Endodermal cell (in vitro differentiated cells): ENCODE results near the gene CREM. TPM values are rescaled to one million over a fixed set of nuclear protein-coding genes. Genes with fewer than 3 reads are reported as not detected.

ENCODE experiments used
- DNase-seq: peaks from one replicate; pipeline ENCODE4 v3.0.0-alpha.2; 2017
- H3K27ac ChIP-seq: 2 replicates; pipeline ENCODE4 v1.5.1; 2013; ENCODE audit warnings: mild to moderate bottlenecking, low read depth, low read length, moderate library complexity
- H3K27me3 ChIP-seq: 2 replicates; pipeline ENCODE4 v1.6.1; 2013; ENCODE audit warnings: mild to moderate bottlenecking, low read length, moderate library complexity; ENCODE audit not compliant: insufficient read depth, control insufficient read depth, poor library complexity, severe bottlenecking
- H3K36me3 ChIP-seq: 2 replicates; pipeline ENCODE4 v1.7.0; 2013; ENCODE audit warnings: mild to moderate bottlenecking, low read length, moderate library complexity; ENCODE audit not compliant: control insufficient read depth, insufficient read depth
- H3K4me1 ChIP-seq: one replicate; pipeline ENCODE4 v1.7.0; 2013; ENCODE audit warnings: low read length; ENCODE audit not compliant: control insufficient read depth, insufficient read depth
- H3K4me3 ChIP-seq: 2 replicates; pipeline ENCODE4 v1.5.1; 2013; ENCODE audit warnings: mild to moderate bottlenecking, low read length, moderate library complexity
- H3K9ac ChIP-seq: 2 replicates; pipeline ENCODE4 v1.6.1; 2013; ENCODE audit warnings: mild to moderate bottlenecking, low read length, moderate library complexity; ENCODE audit not compliant: poor library complexity, severe bottlenecking; ENCODE audit errors: extremely low read depth
- H3K9me3 ChIP-seq: 2 replicates; pipeline ENCODE4 v1.6.1; 2013; ENCODE audit warnings: mild to moderate bottlenecking, low read length, moderate library complexity; ENCODE audit not compliant: control insufficient read depth
- H3K27ac Mint-ChIP-seq: 2 replicates; pipeline ENCODE4 v1.8.0; 2020; ENCODE audit warnings: mixed read lengths
- H3K27me3 Mint-ChIP-seq: 2 replicates; pipeline ENCODE4 v1.8.0; 2021; ENCODE audit warnings: mild to moderate bottlenecking, mixed read lengths; ENCODE audit not compliant: insufficient read depth
- H3K36me3 Mint-ChIP-seq: 2 replicates; pipeline ENCODE4 v1.8.0; 2020; ENCODE audit warnings: low read depth, mixed read lengths
- H3K4me1 Mint-ChIP-seq: 2 replicates; pipeline ENCODE4 v1.8.0; 2020; ENCODE audit warnings: mixed read lengths
- H3K4me3 Mint-ChIP-seq: 2 replicates; pipeline ENCODE4 v1.8.0; 2020; ENCODE audit warnings: mild to moderate bottlenecking, moderate library complexity, mixed read lengths
- H3K9me3 Mint-ChIP-seq: 2 replicates; pipeline ENCODE4 v1.8.0; 2020; ENCODE audit warnings: mild to moderate bottlenecking, mixed read lengths
- CTCF ChIP-seq: fragments of 200-600 bp; sonication (generic); conservative IDR thresholded peaks from 2 replicates; pipeline ENCODE4 v1.5.0; 2021; ENCODE audit warnings: antibody characterized with exemption, mild to moderate bottlenecking
- WGBS, 2 experiments: methylation state at CpG; one replicate each; pipeline versions ENCODE4 v1.1.5 to v1.1.7; 2013; ENCODE audit warnings: missing lambda C conversion rate in 2 of 2, mixed read lengths in 1 of 2; ENCODE audit not compliant: insufficient coverage in 1 of 2, insufficient read length in 1 of 2; 5-methylcytosine and 5-hydroxymethylcytosine counted together
- total RNA-seq, 2 donors: library from RNA; stranded (reverse); fragmentation: NEBNext Ultra II Directional in 1 of 2; extraction: Animal tissue kit (Norgen Biotek cat#: 25700) in 1 of 2; gene quantifications; 2 replicates in 1 of 2; 3 replicates in 1 of 2; pipeline ENCODE4 v1.2.1, GENCODE V29; 2021

Gene CREM
- total RNA-seq, 2 donors from 2014 or later: 31.5 to 35.3 TPM

- Histone ChIP-seq H3K36me3 (no peaks in the 10 kb centered on the region), H3K4me1 (no peaks in the 10 kb centered on the region), H3K27me3 (no peaks in the 10 kb centered on the region), H3K9me3 (no peaks in the 10 kb centered on the region), H3K4me3 (no peak overlapping the region), H3K9ac (no peak overlapping the region), H3K27ac (no peak overlapping the region)
- Mint-ChIP-seq H3K9me3 (no peaks in the 10 kb centered on the region), H3K4me1 (peaks cover 9% of the 10 kb centered on the region), H3K27me3 (no peaks in the 10 kb centered on the region), H3K36me3 (no peaks in the 10 kb centered on the region), H3K4me3 (no peak overlapping the region), H3K27ac (no peak overlapping the region)
- no peak for TF ChIP-seq CTCF
- WGBS, 2 experiments: 64% methylated on average over 1 of the region's 1 CpG
- no peak for DNase-seq
Measured at GRCh38 chr10:35200487-35200886, 73.8 kb downstream of the CREM start.

- Mint-ChIP-seq H3K27me3 (no peaks in the 10 kb centered on the region), H3K36me3 (no peaks in the 10 kb centered on the region), H3K4me3 (no peak overlapping the region), H3K9me3 (no peaks in the 10 kb centered on the region), H3K4me1 (peaks cover 4% of the 10 kb centered on the region), H3K27ac (no peak overlapping the region)
- DNase-seq: no peak
- no peaks in the 10 kb centered on the region for H3K4me1 ChIP-seq
- H3K9ac ChIP-seq: no peak overlapping the region
- no peak for TF ChIP-seq CTCF
- no peak overlapping the region for H3K27ac ChIP-seq
- no peaks in the 10 kb centered on the region for H3K36me3 ChIP-seq
- WGBS, 2 experiments: 90 to 97% methylated on average over 3 to 4 of the region's 4 CpGs
- H3K27me3 ChIP-seq: no peaks in the 10 kb centered on the region
- H3K4me3 ChIP-seq: no peak overlapping the region
- H3K9me3 ChIP-seq: no peaks in the 10 kb centered on the region
Measured at GRCh38 chr10:35201234-35201633, 74.6 kb downstream of the CREM start.

GRCh38 chr10:35202050-35202449 is 75.4 kb downstream of the CREM start:
- H3K27me3 ChIP-seq: no peaks in the 10 kb centered on the region

More at GRCh38 chr10:35202050-35202449, 75.4 kb downstream of the CREM start:
- DNase-seq: no peak
- Mint-ChIP-seq H3K36me3 (peaks cover 5% of the 10 kb centered on the region), H3K27ac (no peak overlapping the region), H3K4me3 (no peak overlapping the region), H3K9me3 (no peaks in the 10 kb centered on the region), H3K4me1 (peaks cover 4% of the 10 kb centered on the region), H3K27me3 (no peaks in the 10 kb centered on the region)
- Histone ChIP-seq H3K27ac (no peak overlapping the region), H3K4me3 (no peak overlapping the region), H3K9me3 (no peaks in the 10 kb centered on the region), H3K9ac (no peak overlapping the region), H3K4me1 (no peaks in the 10 kb centered on the region), H3K36me3 (no peaks in the 10 kb centered on the region)
- no peak for TF ChIP-seq CTCF
